Body of pancreas (tissue), 4 donors: Measurements from ENCODE around the gene BTBD9.

Experiments
- POLR2A ChIP-seq, 3 donors: fragments of 450-650 bp; IDR thresholded peaks; one replicate each; pipeline ENCODE4 v1.6.1; 2016; ENCODE audit warnings: antibody characterized with exemption in 3 of 3, mild to moderate bottlenecking in 2 of 3
- TF ChIP-seq, protein P1 (sequence below), 7 experiments: fragments of 450-650 bp in 4 of 7; fragments of 200-600 bp in 3 of 7; sonication (generic) in 3 of 7; IDR thresholded peaks; one replicate each; pipeline ENCODE4 v1.5.1; 2016 to 2019; ENCODE audit warnings: antibody characterized with exemption in 7 of 7

DNA sequence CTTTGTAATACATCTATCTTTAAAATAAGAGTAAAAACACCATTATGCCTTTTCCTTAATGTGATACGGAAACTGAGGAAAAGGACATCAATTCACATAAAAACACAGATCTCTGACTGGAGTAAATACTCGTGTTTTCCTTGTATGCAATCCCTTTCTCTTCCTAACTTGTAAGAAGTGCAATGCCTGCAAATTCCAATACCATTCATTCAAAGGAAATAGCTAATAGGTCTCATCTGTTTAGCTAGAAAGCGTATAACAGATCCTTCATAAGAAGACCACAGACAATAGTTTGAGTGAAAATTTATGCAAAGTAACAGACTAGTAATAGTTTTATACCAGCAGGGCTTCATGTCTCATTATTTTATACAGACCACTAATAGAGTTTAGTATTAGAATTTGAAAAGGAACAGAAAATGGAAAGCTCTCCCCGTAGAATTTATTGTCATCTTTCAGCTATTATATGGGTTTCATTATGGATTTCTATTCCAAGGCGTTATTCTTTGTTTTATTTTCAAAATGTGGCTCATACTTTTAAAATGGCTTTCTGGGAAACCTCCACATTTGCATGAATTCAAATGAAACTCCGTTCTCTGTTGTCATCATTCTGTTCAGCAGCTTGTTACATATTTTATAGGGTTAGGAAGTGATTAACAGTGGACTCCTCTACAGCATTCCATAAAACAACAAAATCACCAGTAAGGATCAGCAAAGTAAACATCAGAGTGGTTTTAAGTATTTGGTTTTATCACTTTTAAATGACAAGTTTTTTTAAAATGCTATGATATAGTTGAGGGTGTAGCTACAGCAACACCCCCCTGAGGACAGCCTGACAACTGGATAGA is 186.7 kb downstream of the BTBD9 start:
- TF ChIP-seq, protein P1, sequence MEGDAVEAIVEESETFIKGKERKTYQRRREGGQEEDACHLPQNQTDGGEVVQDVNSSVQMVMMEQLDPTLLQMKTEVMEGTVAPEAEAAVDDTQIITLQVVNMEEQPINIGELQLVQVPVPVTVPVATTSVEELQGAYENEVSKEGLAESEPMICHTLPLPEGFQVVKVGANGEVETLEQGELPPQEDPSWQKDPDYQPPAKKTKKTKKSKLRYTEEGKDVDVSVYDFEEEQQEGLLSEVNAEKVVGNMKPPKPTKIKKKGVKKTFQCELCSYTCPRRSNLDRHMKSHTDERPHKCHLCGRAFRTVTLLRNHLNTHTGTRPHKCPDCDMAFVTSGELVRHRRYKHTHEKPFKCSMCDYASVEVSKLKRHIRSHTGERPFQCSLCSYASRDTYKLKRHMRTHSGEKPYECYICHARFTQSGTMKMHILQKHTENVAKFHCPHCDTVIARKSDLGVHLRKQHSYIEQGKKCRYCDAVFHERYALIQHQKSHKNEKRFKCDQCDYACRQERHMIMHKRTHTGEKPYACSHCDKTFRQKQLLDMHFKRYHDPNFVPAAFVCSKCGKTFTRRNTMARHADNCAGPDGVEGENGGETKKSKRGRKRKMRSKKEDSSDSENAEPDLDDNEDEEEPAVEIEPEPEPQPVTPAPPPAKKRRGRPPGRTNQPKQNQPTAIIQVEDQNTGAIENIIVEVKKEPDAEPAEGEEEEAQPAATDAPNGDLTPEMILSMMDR (IDR thresholded peaks at IDR 0.05): no peak
- no peak for TF ChIP-seq POLR2A (IDR thresholded peaks at IDR 0.05)
